Stimulated activated CD4-positive, alpha-beta T cell treated with anti-CD3 and anti-CD28 coated beads, Interleukin-1b, Interleukin-23, amount 100 ng/mL, for 1 hour (primary cell): ENCODE results near the gene ZNF778.

Source experiments
- DNase-seq, 2 donors: peaks; one replicate each; pipeline ENCODE4 v3.0.0-alpha.2; 2020; ENCODE audit warnings: low read depth in 2 of 2

ZNF778 gene

DNA sequence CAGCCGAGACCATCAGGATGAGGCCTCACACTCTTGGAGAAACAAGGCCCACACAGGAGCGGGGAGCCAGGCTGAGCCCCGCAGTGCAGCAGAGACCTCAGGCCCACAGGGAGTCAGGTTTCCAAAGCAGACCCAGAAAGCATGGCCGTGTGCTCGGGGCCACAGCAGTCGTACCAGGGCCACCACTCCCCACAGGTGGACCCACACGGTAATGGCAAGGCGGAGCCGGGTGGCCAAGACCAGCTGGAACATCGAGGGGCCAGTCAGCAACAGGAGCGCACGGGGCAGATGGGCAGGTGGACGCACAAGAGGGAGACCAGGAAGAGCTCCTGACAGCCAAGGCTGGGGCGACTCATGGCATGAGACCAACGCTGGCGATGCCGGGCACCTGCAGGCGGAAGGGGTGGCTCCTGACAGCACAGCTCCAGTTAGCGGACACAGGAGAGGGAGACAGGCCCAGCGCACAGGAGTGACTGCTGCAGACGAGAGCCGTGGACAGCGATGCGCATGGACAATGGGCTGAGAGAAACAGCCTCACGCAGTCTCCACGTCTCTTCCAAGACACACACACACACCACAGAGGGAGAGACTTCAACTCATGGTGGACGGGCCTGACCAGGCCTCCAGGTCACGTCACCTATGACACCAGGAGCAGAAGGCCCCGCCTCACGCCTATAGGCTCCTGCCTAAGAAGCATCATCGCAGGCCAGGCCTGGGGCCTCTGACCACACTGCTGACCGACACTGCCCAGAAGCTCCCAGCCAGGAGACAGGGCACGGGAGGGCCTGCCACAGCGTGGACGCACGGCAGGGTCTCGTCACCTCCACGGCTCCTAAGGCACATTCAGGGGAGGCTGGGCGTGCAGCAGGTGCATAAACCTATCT is 58.6 kb downstream of the ZNF778 start:
- no peak for DNase-seq

DNA sequence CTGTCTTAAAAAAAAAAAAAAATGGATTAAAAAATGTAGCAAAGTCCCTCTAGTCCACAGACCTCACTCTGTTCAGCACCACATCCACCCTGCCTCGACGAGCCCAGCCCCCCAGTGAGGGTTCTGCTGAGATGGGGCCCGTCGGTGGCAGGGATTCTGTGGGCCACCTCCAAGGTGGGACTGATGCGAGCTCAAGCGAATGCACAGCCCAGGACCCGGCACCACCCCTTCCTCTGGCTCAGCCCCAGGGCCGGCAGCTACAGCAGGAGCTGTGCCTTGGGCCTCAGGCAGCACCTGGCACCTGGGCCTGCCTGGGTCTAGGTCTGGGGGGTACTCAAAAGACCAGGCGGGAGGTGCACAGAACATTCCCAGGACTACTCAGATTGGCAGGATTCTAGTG is 59.5 kb downstream of the ZNF778 start:
- DNase-seq, result no peak

DNA sequence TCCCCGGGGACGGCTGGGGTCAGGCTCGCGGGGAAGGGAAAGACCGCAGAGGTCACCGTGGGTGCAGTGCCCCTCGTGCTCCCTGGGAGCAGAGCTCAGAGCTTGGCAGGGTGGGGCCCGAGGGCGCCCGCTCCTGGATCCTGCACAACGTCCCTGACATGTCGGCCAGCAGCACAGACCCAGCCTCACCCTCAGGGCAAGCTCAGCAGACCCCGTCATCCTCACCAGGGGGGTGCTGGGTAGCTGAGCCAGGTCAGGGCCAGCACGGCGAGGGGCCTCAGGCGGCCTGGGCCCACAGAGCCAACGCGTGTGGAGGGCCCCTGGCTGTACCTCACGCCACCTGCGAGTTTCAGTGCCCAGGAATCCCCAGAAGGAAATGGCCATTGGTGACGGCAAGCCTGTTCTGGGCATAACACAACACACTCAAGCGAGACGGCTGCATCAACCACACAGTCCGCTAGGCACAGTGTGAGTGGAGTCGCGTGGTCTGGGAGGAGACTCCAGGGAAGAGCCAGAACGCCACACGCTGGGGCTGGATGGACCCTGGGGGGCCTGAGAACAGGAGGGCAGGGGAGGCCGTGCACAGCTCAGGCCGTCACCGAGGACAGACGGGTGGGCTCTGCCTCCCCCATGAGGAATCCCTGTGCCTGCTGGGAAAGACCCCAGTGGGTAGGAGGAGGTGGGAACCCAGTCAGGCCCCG is 60.3 kb downstream of the ZNF778 start:
- DNase-seq, result no peak

DNA sequence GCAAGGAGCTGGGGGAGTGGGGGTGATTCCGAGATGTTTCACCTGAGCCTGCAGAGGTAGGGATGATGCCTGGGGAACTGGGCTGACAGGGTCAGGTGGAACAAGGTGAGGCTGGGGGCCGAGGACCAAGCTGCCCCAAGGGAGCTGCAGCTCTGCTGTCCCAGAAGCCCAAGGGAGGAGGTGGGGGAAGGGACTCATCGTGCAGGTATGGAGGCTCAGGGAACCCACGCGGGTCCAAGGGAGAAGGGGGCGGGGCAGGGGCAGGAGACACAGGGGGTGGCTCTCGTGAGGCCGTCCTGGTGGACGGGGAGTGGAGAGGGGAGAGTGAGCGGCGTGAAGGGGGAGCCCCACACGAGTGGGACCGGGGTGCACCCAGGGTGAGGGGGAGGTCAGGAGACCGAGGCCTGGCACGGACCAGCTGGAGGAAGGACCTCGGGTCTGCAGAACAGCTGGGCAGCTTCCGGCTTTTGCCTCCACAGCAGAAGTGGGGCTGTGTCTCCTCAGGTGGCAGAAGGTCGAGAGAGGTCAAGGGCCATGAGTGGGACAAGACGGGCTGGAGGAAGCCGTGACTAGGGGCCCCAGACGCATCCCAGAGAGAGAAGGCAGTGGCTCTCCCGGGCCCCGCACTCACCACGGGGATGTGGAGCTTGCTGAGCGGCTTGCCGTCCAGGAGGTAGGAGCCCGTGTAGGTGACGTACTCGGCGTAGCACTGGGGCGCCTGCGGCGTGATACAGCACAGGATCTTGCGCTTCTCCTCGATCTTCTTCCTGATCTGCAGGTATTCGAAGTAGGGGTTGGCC is 61.1 kb downstream of the ZNF778 start:
- no peak for DNase-seq

DNA sequence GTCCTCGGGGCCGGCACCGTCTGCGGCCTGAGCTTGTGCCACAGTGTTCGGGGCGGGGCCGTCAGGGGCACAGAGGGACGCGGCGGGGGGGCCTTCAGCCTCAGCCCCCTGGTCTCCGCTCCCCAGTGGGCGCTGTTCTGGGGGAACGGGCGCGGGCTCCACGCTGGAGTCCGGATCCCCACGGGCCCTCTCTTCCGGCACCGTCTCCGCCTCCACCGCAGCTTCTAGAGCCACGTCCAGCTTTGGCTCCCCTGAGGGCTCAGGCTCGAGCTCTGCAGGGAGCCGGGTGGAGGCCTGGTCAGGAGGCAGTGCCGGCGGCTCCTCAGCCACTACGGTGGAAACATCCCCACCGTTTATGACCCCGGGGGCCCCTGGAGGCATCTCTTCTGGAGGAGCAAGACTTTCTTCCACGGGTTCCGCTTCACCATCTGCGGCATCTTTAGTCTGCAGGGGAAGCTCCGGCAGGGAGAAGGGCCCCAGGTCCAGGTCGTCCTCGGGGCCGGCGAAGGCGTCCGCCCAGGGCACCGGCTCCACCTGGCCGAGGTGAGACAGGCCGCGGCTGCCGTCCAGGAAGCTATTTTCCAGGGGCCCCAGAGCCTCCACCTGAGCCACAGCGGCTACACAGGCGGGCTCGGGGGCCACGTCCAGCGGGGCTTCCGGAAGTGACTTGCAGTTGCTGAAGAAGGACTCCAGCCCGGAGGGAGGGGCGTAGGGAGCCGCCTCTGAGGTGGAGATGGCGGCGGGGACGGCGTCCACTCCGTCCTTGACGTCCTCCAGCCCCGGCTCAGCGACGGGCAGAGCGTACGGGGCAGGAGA is 62.4 kb downstream of the ZNF778 start:
- no peak for DNase-seq

DNA sequence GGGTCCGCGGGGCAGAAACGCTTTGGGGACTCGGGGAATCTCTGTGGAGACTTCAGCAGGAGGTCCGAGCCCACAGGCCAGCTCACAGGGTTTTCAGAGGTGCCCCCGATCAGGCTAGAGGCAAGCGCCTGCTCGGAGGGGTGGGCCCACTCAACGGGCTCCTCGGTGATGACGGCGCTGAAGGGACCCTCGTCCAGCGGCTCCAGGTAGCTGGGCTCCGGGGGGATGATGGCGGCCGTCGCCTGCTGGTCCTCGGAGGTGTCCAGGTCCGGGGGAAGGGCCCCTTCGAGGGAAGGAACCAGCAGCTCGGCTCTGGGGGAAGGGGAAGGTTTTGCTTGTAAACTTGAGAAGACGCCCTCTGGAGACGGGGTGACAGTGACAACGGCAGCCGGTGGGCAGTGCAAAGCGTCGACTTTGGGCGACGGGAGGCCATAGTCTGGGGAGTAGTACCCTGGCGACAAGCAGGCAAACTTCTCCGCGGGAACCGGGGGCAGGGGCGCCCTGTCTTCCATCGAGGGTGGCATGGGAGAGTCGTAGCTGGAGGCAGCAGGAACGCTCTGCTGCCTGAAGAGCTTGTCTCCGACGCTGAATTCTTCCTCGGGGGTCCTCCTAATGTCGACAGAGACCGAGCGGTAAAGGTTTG is 63.2 kb downstream of the ZNF778 start:
- no peak for DNase-seq

DNA sequence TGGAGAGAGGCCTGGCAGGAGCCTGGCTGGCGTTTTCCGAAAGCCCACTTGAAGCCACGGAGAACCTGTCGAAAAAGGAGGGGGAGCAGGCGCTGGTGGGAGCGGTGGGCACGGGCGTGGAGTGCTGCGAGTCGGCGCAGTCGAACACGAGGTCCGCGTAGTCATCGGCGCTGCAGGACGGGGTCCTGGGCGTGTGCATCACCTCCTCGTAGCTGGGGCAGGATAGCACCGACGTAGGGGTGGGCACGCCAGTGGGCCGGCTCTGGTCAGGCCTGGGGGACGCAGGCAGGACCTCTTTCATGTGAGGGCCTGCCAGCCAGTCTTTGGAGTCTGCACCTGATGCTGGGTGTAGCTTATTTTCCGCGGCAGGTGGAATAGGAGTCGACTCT is 63.7 kb downstream of the ZNF778 start:
- no peak for DNase-seq

DNA sequence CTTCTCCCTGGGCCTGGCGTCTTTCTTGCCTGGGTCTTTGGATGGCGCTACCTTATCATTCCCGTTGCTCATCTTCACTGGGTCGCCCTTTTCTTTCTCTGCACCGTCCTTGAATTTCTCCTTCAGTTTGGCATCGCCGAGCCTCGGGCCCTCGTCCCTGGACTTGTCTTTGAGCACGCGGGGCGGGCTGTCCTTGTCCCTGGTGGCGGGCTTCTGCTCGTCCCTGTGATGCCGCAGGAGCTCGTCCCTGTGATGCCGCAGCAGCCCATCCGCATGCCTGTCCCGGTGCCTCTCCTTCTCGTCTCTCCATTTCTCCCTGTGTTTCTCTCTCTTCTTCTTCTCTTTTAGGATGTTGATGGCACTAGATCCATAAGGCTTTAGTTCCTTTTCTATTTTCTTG is 64.3 kb downstream of the ZNF778 start:
- no peak for DNase-seq

DNA sequence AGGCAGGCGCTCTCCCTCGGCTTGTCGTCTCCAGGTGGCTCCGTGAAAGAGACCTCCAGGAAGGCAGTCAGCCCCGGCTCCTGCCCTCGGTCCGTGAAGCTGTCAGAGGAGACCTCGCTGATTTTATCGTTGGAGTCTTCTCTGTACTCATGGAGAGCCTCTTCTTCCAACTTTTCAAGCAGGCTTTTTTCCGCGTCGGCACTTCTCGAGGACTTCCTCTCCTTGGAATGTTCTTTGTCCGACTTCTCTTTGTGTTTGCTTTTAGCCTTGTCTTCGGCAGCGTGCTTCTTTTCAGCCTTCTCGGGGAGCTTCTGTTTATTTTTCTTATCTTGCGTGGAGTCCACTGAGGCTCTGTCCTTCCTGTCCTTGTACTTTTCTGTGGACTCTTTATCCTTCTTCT is 65.0 kb downstream of the ZNF778 start:
- DNase-seq, result no peak

DNA sequence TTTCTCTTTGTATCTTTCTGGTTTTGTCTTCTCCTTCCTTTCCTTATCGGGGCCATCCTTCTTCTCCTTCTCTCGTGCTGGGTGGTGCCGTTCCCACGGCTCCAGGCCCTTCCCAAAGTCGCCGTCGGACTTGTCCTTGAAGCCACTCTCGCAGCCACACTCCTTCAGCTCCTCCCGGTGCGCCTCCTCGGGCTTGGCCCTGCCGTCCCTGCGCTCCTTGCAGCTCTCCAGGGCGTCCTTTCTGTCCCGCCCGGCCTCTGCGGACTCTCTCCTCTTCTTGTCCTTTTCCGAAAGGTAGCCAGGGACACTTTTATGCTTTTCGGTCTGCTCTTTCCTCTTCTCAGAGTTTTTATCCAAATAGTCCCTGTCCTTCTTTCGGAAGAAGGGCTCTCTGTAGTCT is 65.9 kb downstream of the ZNF778 start:
- no peak for DNase-seq

DNA sequence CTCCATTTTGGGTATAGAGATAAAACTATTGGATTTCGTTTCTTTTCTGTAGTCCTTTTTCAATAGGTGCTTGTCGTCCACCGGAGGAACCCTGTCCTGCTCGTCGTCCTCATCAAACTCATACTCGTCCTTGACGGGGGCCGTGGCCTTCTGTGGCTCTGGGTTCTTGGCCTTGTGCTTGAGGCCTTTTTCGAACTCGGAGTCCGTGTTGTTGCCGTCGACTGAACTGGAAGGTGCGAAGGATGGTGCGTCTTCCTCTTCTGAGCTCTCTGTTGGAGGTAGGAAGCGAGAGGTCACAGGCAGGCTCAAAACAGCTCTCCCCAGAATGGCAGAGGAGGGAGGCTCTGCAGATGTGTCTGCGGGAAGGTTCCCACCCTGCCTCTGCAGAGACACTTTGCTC is 67.9 kb downstream of the ZNF778 start:
- DNase-seq, result no peak

DNA sequence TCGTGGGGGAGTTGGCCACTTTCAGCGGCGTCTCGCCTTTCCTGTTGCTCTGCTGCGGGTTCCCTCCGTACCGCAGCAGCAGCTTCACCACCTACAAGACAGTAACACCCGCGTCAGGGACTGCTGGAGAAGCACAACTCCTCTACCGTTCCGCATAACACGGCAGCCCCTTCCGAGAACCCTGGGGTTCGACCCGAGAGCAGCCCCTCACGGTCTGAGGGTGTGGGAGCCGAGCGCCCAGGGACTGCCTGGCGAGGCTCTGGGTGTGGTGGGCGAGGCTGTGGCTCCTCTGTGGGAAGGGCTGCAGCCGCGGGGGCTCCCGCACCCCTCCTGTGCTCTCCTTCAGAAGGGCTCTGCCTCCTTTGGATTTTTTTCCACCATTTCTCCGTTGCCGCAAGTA is 68.6 kb downstream of the ZNF778 start:
- no peak for DNase-seq
